Measurements from ENCODE around the gene FBXW12. TPM values are rescaled to one million over a fixed set of nuclear protein-coding genes. Genes with fewer than 3 reads are reported as not detected.

The FBXW12 gene
- total RNA-seq, 1 donor from 2014 or later, result not detected

DNA sequence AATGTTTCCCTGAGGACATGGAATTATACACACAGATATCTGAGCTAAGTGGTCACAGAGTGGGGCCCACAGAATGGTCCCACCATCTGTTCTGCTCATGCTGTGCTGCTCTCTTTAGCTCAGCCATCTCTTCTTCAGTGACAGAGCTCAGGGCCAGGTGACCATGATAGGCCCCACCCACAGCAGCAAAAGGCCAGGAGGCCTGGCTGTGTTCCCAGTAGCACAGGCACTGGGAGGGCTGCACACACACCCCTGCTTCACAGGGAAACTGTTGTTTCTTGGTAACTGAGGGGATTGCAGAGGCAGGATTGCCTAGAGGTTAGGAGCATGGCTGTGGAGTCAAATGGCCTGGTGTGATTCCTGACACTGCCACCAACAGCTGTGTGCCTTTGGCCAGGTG is 4.8 kb upstream of the FBXW12 start:
- TF ChIP-seq, protein P1, sequence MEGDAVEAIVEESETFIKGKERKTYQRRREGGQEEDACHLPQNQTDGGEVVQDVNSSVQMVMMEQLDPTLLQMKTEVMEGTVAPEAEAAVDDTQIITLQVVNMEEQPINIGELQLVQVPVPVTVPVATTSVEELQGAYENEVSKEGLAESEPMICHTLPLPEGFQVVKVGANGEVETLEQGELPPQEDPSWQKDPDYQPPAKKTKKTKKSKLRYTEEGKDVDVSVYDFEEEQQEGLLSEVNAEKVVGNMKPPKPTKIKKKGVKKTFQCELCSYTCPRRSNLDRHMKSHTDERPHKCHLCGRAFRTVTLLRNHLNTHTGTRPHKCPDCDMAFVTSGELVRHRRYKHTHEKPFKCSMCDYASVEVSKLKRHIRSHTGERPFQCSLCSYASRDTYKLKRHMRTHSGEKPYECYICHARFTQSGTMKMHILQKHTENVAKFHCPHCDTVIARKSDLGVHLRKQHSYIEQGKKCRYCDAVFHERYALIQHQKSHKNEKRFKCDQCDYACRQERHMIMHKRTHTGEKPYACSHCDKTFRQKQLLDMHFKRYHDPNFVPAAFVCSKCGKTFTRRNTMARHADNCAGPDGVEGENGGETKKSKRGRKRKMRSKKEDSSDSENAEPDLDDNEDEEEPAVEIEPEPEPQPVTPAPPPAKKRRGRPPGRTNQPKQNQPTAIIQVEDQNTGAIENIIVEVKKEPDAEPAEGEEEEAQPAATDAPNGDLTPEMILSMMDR (IDR thresholded peaks at IDR 0.05), result no peak
- Mint-ChIP-seq H3K4me1 (no peaks in the 10 kb centered on the region), H3K27ac (no peak overlapping the region), H3K4me3 (no peak overlapping the region), H3K9me3 (peaks cover 3% of the 10 kb centered on the region), H3K36me3 (ENCODE audit: low read depth) (no peaks in the 10 kb centered on the region), H3K27me3 (peaks cover 3% of the 10 kb centered on the region)
- ATAC-seq (ENCODE audit: low read depth) (no peak), DNase-seq (no peak)
- POLR2A ChIA-PET, result no interaction called here
- intact Hi-C loops (cut with micrococcal nuclease), result no loop called here
- CTCF ChIA-PET, result interaction anchor here (0.7 kb wide), 1 partner anchor 15 kb away, joined by 3 read pairs; no protein-coding TSS in a partner anchor

DNA sequence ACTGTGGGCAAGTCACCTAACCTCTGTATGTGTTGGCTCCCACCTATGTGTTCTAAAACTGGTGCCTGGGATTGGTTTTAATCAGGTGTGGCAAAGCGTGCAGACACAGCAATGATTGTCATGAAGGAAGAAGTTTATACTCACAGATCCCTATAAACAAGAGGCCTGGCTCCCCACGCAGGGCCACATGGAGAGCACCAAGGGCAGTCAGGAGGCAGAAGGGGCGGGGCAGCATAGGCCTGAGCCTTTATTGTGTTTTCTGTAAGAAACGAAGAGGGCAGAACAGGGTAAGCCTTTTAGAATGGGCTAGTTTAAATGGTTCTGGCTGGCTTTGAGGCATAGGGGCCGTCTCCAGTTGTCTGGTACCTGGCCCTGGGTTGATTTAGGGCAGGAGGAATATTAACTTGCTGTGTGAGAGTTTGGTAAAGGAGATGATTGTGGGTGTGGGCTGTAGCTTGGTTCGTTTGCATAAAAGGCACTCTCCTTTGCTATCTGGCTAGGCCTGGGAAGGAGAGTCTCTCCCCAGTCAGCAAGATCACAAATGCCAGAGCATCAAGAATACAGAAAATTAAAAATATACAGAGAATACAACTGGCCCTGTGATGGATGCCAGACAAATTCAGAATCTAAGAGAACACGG is 2.2 kb upstream of the FBXW12 start:
- POLR2A ChIA-PET, result no interaction called here
- no peaks in the 10 kb centered on the region for H3K9me3 Mint-ChIP-seq
- DNase-seq (no peak), ATAC-seq (ENCODE audit: low read depth) (no peak)
- no peaks in the 10 kb centered on the region for H3K4me1 Mint-ChIP-seq
- no peak overlapping the region for H3K27ac Mint-ChIP-seq
- no peaks in the 10 kb centered on the region for H3K36me3 Mint-ChIP-seq (ENCODE audit: low read depth)
- TF ChIP-seq, protein P1 (IDR thresholded peaks at IDR 0.05), result no peak
- H3K4me3 Mint-ChIP-seq, result no peak overlapping the region
- intact Hi-C loops (cut with micrococcal nuclease), result no loop called here
- H3K27me3 Mint-ChIP-seq, result no peaks in the 10 kb centered on the region
- CTCF ChIA-PET, result no interaction called here

DNA sequence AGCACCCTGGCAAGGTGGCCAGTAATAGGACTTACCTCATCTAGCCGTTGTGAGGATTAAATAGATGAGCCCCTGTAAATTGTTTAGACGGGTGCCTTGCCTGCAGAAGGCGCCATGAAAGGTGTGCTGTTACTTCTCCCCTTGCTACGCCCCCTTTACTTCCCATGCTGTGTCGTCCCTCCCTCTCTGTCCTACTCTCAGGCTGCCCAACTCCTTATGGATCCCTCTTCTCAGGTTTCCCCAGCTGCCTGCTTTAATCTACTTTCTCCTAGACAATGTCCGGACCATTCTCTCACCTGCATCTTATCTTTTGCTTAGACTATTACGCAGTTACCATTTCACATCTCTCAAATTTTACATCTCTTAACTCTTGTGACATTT is 1.7 kb upstream of the FBXW12 start:
- Mint-ChIP-seq H3K27me3 (no peaks in the 10 kb centered on the region), H3K4me3 (no peak overlapping the region), H3K9me3 (no peaks in the 10 kb centered on the region), H3K36me3 (ENCODE audit: low read depth) (no peaks in the 10 kb centered on the region), H3K27ac (no peak overlapping the region), H3K4me1 (no peaks in the 10 kb centered on the region)
- TF ChIP-seq, protein P1 (IDR thresholded peaks at IDR 0.05), result no peak
- DNase-seq (no peak), ATAC-seq (ENCODE audit: low read depth) (no peak)
- ChIA-PET POLR2A (no interaction called here), CTCF (no interaction called here)
- intact Hi-C loops (cut with micrococcal nuclease), result no loop called here

DNA sequence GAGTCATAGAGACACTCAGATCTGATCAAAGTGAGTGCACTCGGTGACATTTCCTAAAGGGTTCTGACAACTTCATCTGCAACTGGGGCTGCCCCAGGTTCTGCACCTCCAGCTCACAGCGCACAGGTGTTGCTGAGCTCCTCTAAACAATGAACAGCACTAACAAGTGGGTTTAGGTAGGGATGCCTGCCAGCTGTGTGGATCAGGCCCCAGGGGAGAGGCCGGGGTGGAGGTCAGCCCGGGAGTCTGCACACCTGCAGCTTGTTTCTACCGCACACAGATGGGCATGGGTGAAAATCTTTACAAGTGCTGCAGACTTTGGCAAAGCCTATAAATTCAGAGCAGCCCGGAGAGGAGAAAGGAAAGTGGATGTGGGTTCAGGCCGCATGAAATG is 355 bp downstream of the FBXW12 start:
- CTCF ChIA-PET, result no interaction called here
- no peak overlapping the region for H3K4me3 Mint-ChIP-seq
- H3K4me1 Mint-ChIP-seq, result no peaks in the 10 kb centered on the region
- no peaks in the 10 kb centered on the region for H3K36me3 Mint-ChIP-seq (ENCODE audit: low read depth)
- intact Hi-C loops (cut with micrococcal nuclease), result no loop called here
- no peak for ATAC-seq (ENCODE audit: low read depth)
- no peaks in the 10 kb centered on the region for H3K9me3 Mint-ChIP-seq
- POLR2A ChIA-PET, result no interaction called here
- DNase-seq, result no peak
- H3K27ac Mint-ChIP-seq, result no peak overlapping the region
- H3K27me3 Mint-ChIP-seq, result no peaks in the 10 kb centered on the region
- TF ChIP-seq, protein P1 (IDR thresholded peaks at IDR 0.05), result no peak

DNA sequence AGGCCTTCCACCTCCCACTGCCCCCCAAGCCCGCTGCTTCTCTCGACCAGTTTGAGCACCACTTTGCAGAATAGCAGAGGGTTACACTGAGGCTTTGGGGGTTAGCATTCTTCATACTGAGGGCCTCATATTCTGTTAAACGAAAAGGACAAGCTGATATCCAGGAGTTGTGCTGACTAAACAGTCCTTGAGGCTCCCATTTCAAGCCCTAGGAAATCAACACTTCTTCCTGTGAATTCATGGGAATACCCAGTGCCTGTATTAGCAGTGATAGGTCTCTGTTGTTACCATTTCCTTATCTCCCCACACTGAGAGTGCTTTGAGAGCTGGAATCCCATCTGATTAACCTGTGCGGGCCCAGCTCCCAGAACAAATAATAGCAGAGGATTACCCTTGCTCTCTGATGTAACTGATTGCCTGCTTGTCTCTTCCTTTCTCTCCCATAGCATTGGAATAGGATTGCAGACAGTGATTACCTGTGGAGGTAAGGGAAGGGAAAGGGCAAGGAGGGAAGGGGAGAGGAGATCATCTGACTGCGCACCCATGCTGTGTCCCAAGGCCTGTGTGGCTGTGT is 930 bp downstream of the FBXW12 start:
- CTCF ChIA-PET, result no interaction called here
- Mint-ChIP-seq H3K27ac (no peak overlapping the region), H3K27me3 (no peaks in the 10 kb centered on the region), H3K36me3 (ENCODE audit: low read depth) (no peaks in the 10 kb centered on the region), H3K4me3 (no peak overlapping the region), H3K4me1 (no peaks in the 10 kb centered on the region), H3K9me3 (no peaks in the 10 kb centered on the region)
- POLR2A ChIA-PET, result no interaction called here
- intact Hi-C loops (cut with micrococcal nuclease), result no loop called here
- no peak for ATAC-seq (ENCODE audit: low read depth)
- no peak for DNase-seq
- TF ChIP-seq, protein P1 (IDR thresholded peaks at IDR 0.05), result no peak

Data from activated B cell treated with CpG ODN at 0.5 μM for 24 hours (primary cell).